HG03095 (cell line): Measurements from ENCODE around the gene CYP4F22.

ENCODE experiments used
- ATAC-seq: cut with Tn5 transposase; IDR thresholded peaks from one replicate; pipeline ENCODE4 v1.9.1; 2021; ENCODE audit warnings: moderate library complexity; ENCODE audit not compliant: unreplicated experiment

The CYP4F22 gene

GRCh38 chr19:15534957-15535864 is 26.9 kb downstream of the CYP4F22 start:
- ATAC-seq = no peak

DNA sequence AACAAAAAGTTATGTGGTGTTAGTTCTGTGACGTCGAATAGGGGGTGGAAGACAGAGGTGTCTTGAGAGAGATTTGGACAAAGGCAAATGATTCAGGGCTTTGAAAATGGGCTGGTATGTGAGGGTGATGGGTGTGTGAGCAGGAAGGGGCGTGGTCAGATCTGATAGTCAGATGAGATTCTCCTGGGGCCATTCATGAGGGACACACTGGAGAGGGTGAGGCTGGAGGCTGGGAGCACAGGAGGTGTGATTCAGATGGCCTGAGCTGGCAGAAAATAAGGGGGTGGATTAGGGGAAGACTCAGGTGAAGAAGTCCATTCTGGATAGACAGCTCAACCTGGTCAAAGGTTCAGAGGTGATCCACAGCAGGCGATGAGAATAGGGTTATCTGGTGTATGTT is 28.0 kb downstream of the CYP4F22 start:
- no peak for ATAC-seq

- no peak for ATAC-seq
Observed at GRCh38 chr19:15538774-15539173, 30.4 kb downstream of the CYP4F22 start.

DNA sequence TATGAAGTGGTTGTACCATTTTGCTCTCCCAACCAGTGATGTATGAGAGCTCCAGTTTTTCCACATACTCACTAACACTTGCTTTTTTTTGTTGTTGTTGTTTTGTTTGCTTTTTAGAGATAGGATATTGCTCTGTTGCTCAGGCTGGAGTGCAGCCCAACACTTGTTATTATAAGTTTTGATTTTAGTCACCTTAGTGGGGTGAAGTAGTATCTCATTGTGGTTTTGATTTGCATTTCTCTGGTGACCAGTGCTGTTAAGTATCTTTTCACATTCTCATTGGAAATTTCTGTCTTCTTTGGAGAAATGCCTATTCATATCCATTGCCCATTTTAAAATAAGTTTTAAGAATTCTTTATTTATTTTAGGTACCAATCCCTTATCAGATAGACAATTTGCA is 31.3 kb downstream of the CYP4F22 start:
- ATAC-seq = no peak

- ATAC-seq = no peak
Observed at GRCh38 chr19:15540435-15540834, 32.1 kb downstream of the CYP4F22 start.

DNA sequence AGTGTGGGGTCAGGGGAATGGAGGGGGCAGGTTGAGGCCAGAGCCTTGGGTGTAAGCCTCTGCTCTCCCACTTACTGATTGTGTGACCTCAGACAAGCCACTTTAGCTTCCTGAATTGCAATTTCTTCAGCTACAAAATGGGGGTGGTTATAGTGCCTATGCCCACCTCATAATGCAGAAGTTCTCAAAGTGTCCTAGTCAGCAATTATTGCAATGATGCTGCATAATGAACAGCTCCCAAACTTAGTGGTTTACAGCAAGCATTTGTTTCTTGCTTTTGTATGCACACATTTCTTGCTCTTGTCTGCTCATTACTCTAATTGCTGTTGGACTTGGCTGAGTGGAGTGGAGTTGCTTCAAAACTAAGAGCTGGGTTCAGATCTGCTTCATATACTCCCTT is 36.0 kb downstream of the CYP4F22 start:
- no peak for ATAC-seq

DNA sequence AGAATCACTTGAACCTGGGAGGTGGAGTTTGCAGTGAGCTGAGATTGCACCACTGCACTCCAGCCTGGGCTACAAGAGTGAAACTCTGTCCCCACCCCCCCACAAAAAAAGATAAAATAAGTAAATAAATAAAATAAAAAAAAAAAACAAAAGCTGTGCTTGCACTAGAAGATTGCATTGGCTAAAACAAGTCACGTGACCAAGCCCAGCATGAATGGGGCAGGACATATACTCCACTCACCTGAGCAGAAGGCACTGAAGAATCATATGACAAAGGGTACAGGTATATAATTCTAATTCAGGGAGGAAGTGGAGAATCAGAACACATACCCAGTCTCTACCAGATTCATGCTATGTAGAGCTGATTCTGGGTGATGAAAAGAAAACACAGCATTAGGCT is 36.6 kb downstream of the CYP4F22 start:
- ATAC-seq = no peak

DNA sequence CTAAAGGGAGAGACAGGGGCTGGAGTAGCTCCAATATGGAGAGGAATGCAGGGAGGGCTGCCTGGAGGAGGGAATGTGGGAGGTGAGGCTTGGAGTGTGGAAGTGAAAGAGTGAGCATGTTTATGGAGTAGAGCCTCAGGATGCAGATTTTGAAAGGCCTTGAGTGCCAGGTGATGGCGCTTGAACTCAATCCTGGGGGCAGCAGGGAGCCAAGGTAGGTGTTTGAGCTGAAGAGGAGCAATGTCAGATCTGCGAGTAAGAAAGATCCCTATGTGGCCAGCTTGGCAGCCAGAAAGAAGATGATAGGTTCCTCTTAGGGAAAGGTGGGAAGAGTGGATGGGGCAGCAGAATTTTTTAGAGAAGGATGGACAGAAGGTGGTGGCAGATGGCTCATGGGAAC is 40.3 kb downstream of the CYP4F22 start:
- ATAC-seq = no peak

GRCh38 chr19:15549581-15549980 is 41.3 kb downstream of the CYP4F22 start:
- no peak for ATAC-seq

DNA sequence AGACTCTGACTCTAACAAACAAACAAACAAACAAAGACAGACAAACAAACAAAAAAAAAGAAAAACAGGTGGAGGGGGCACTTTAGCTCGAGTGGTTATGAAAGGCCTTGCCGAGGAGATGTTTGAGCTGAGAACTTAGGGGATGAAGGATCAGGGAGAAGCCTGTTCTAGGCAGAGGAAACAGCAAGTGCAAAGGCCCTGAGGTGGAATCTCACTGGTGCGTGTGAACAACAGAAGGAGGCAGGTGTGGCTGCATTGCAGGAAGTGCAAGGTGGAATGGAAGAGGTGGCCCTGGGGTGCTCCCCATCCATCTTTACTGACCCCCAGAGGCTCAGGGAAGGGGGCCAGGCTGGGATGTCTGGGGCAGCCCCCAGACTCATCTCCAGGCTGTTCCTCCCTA is 41.9 kb downstream of the CYP4F22 start:
- no peak for ATAC-seq

DNA sequence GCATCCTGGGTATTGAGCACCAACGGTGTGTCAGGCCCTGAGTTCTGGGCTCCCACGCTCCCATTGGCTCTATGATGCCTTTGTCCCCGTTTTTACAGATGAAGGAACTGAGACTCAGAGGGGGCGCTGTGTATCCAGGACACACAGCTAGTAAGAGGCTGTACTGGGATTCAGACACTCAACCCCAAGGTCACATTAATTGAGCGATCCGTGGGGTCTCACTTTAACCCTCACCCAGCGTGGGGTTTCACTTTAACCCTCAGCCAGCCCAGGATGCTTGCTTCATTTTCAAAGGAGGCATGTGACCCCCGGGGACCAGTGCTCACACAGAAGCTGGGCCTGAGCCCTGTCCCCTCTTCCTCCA is 42.6 kb downstream of the CYP4F22 start:
- ATAC-seq = no peak

- ATAC-seq = no peak
Observed at GRCh38 chr19:15551293-15552004, 43.1 kb downstream of the CYP4F22 start.

DNA sequence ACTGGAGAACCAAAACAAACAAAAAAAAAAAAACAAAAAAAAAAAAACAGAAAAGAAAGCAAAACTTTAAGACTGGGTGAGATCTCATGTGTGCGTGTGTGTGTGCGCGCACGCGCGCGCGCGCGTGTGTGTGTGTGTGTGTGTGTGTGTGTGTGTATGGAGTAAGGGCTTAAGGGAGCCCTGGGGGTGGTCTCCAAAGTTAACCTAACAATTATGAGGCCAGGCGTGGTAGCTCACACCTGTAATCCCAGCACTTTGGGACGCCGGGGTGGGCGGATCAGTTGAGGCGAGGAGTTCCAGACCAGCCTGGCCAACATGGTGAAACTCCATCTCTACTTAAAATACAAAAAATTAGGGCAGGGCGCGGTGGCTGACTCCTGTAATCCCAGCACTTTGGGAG is 46.7 kb downstream of the CYP4F22 start:
- no peak for ATAC-seq

DNA sequence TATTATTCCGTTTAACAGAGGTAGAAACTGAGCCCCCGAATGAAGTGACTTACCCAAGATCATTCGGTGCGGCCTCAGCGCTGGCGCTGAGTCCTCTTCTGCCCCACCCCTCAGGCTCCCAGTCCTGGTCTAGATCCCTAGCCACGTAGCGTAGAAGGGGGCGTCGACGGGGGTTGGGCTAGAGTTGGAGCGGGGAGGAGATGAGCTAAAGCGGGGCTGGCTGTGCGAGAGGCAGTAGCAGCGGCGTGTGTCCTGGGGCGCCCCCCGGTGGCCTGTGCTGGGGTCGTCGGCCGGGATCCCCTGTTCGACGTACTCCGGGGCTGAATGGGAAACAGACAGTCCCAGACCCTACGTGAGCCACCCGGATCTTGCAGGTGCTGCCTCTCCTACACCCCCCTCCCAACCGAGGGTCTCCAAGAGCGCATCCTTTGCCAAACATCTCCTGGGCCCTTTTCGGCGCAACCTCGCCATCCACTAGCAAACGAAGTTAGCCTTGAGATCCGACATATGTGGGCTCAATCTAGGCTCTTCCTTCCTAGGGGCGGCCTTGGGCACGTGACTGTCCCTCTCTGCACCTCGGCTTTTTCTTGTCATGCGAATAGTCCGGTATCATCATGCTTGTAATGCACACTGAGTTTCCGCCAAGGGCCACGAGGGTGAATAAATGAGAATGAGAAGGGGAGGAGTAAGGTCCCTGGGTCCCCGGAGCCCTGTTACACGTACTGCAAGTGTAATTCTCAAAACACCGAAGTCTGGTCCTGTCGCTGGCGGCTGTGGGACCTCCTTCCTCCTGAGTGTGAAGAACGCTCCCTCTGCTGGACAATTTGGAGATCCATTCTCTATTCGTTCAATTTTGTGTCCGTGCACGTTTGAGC is 47.7 kb downstream of the CYP4F22 start:
- peak; percentile 49 for ATAC-seq

GRCh38 chr19:15556634-15557181 is 48.4 kb downstream of the CYP4F22 start:
- peak; percentile 31 for ATAC-seq

- ATAC-seq = no peak
Observed at GRCh38 chr19:15557223-15557622, 48.9 kb downstream of the CYP4F22 start.

GRCh38 chr19:15562145-15562544 is 53.8 kb downstream of the CYP4F22 start:
- no peak for ATAC-seq

GRCh38 chr19:15562861-15563260 is 54.5 kb downstream of the CYP4F22 start:
- no peak for ATAC-seq

GRCh38 chr19:15563325-15563794 is 55.0 kb downstream of the CYP4F22 start:
- ATAC-seq = no peak

DNA sequence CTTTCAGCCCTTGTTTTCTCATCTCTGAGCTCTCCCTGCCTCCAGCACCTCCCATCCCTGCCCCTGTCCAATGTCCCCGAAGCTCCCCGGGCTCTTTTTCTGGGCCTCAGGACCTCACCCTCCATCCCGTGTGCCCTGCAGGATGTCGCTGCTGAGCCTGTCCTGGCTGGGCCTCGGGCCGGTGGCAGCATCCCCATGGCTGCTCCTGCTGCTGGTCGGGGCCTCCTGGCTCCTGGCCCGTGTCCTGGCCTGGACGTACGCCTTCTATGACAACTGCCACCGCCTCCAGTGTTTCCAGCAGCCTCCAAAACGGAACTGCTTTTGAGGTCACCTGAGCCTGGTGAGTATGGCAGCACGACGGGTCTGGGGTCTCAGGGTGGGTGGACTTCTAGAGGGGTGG is 55.6 kb downstream of the CYP4F22 start:
- no peak for ATAC-seq
